A549 (cell line): ENCODE data around the gene STMN3. TPM values are rescaled to one million over a fixed set of nuclear protein-coding genes. Genes with fewer than 3 reads are reported as not detected.
A peak's percentile ranks its signal among the peaks of the same experiment; 100 is the strongest.

Source experiments
- ATAC-seq, 2 experiments: fragments of 200-7000 bp in 1 of 2; fragments of >200 bp in 1 of 2; cut with Nextera tagmentation in 1 of 2; cut with Tn5 transposase in 1 of 2; 3 replicates each; pipeline versions ENCODE4 v1.8.0 to v1.9.1; 2018 to 2020; ENCODE audit warnings: mild to moderate bottlenecking in 1 of 2, moderate library complexity in 1 of 2
- CTCF ChIA-PET: fragments of 300-600 bp; sonication (Branson Sonifier 250); formaldehyde crosslinking; extraction: SDS; loops from one replicate; lab custom pipeline; 2021; ENCODE audit warnings: antibody characterized with exemption, inconsistent platforms; lab: Yijun Ruan, JAX
- POLR2A ChIA-PET: fragments of 350-600 bp; formaldehyde crosslinking; extraction: SDS; loops from one replicate; lab custom pipeline; 2021; ENCODE audit warnings: antibody characterized with exemption, inconsistent platforms; lab: Yijun Ruan, JAX
- DNase-seq, 2 experiments: peaks; one replicate each; pipeline versions ENCODE4 v3.0.0 to v3.0.0-alpha.2; 2011 to 2016; ENCODE audit warnings: low read depth in 1 of 2, low spot score in 1 of 2
- FAIRE-seq: peaks from 2 replicates; lab custom pipeline; 2011; peaks lifted over from hg19 to GRCh38; lab: Jason Lieb, UNC
- H3K27ac ChIP-seq, 2 experiments: fragments of >200 bp; sonication (Bioruptor Twin); formaldehyde crosslinking; 3 replicates each; pipeline ENCODE4 v1.5.1; 2016 to 2017
- H3K4me1 ChIP-seq: fragments of >200 bp; sonication (Bioruptor Twin); formaldehyde crosslinking; 3 replicates; pipeline ENCODE4 v1.6.1; 2016
- H3K4me2 ChIP-seq: fragments of >200 bp; sonication (Bioruptor Twin); formaldehyde crosslinking; 3 replicates; pipeline ENCODE4 v1.6.1; 2016
- H3K4me3 ChIP-seq: fragments of >200 bp; sonication (Bioruptor Twin); formaldehyde crosslinking; 3 replicates; pipeline ENCODE4 v1.5.1; 2016
- H3K9me3 ChIP-seq: fragments of >200 bp; sonication (Bioruptor Twin); formaldehyde crosslinking; 3 replicates; pipeline ENCODE4 v1.6.1; 2016
- ATOH8 ChIP-seq: fragments of 250-450 bp; sonication (Bioruptor Pico); IDR thresholded peaks from 2 replicates; pipeline ENCODE4 v1.5.0; 2020; ENCODE audit warnings: low read depth, mild to moderate bottlenecking, moderate library complexity
- BCL3 ChIP-seq: fragments of >200 bp; sonication (Bioruptor Twin); formaldehyde crosslinking; IDR thresholded peaks from 3 replicates; pipeline ENCODE4 v1.6.1; 2016
- BHLHE40 ChIP-seq: IDR thresholded peaks from 2 replicates; pipeline ENCODE4 v1.6.1; 2012; ENCODE audit warnings: low read depth, low read length, inconsistent platforms
- CHD4 ChIP-seq: fragments of 200-600 bp; sonication (generic); IDR thresholded peaks from 2 replicates; pipeline ENCODE4 v1.6.1; 2016; ENCODE audit warnings: antibody characterized with exemption, mild to moderate bottlenecking, borderline replicate concordance
- E2F6 ChIP-seq: IDR thresholded peaks from 2 replicates; pipeline ENCODE4 v1.6.1; 2012; ENCODE audit warnings: low read depth, borderline replicate concordance
- EHF ChIP-seq: fragments of 250-450 bp; sonication (Bioruptor Pico); IDR thresholded peaks from 2 replicates; pipeline ENCODE4 v1.5.0; 2020; ENCODE audit warnings: mild to moderate bottlenecking
- EHMT2 ChIP-seq: fragments of 200-600 bp; sonication (generic); IDR thresholded peaks from 2 replicates; pipeline ENCODE4 v1.6.1; 2016; ENCODE audit warnings: antibody characterized with exemption, low read depth, mild to moderate bottlenecking, moderate library complexity
- ESRRA ChIP-seq: fragments of 150-350 bp; IDR thresholded peaks from 2 replicates; pipeline ENCODE4 v1.6.1; 2014; ENCODE audit warnings: mild to moderate bottlenecking, low read length, borderline replicate concordance
- FOSL2 ChIP-seq, 2 experiments: fragments of 450-650 bp in 1 of 2; fragments of >200 bp in 1 of 2; sonication (Bioruptor Twin) in 1 of 2; formaldehyde crosslinking; IDR thresholded peaks; 2 replicates each; pipeline versions ENCODE4 v1.5.0 to v1.6.1; 2016 to 2020; ENCODE audit warnings: mild to moderate bottlenecking in 1 of 2, moderate library complexity in 1 of 2
- HEYL ChIP-seq: fragments of 250-450 bp; sonication (Bioruptor Pico); IDR thresholded peaks from 2 replicates; pipeline ENCODE4 v1.8.0; 2021; ENCODE audit warnings: mild to moderate bottlenecking, moderate library complexity
- MAZ ChIP-seq: fragments of 150-350 bp; IDR thresholded peaks from 2 replicates; pipeline ENCODE4 v1.6.1; 2014; ENCODE audit warnings: antibody characterized with exemption, low read depth, low read length, borderline replicate concordance
- NPAS2 ChIP-seq: fragments of 250-450 bp; sonication (Bioruptor Pico); IDR thresholded peaks from 2 replicates; pipeline ENCODE4 v1.8.0; 2022; ENCODE audit warnings: mild to moderate bottlenecking, moderate library complexity, borderline replicate concordance
- NR3C1 ChIP-seq: fragments of >200 bp; sonication (Bioruptor Twin); formaldehyde crosslinking; IDR thresholded peaks from 3 replicates; pipeline ENCODE4 v1.6.1; 2017
- POLR2A ChIP-seq: IDR thresholded peaks from 2 replicates; pipeline ENCODE4 v1.6.1; 2012; ENCODE audit warnings: mild to moderate bottlenecking, low read length
- SMC3 ChIP-seq: fragments of >200 bp; sonication (Bioruptor Twin); formaldehyde crosslinking; IDR thresholded peaks from 3 replicates; pipeline ENCODE4 v1.6.1; 2018; ENCODE audit warnings: inconsistent platforms
- TFCP2L1 ChIP-seq: fragments of 250-450 bp; sonication (Bioruptor Pico); IDR thresholded peaks from 2 replicates; pipeline ENCODE4 v1.5.0; 2021; ENCODE audit warnings: mild to moderate bottlenecking
- USF2 ChIP-seq: fragments of 450-650 bp; IDR thresholded peaks from 2 replicates; pipeline ENCODE4 v1.6.1; 2014; ENCODE audit warnings: antibody characterized with exemption
- ZSCAN20 ChIP-seq: fragments of 250-450 bp; sonication (Bioruptor Pico); IDR thresholded peaks from 2 replicates; pipeline ENCODE4 v1.8.0; 2022; ENCODE audit warnings: mild to moderate bottlenecking, moderate library complexity
- WGBS: methylation state at CpG from one replicate; pipeline ENCODE4 v1.1.6; 2017; ENCODE audit errors: missing lambda C conversion rate; 5-methylcytosine and 5-hydroxymethylcytosine counted together
- polyA plus RNA-seq, 4 experiments: library from polyadenylated mRNA; depleted of rRNA in 3 of 4; stranded (reverse); fragments of >200 nt; fragmentation: RNase III in 1 of 4; extraction: RNeasy Plus Mini Kit Qiagen cat#74134 plus additional on column Dnase treatment in 1 of 4; gene quantifications; 2 replicates in 3 of 4; 3 replicates in 1 of 4; pipeline ENCODE4 v1.2.3, GENCODE V29; 2011 to 2017

Gene STMN3
- polyA plus RNA-seq, 2 of the 4 experiments (the other 2 are of a cell fraction), result 2.8 to 3.2 TPM

GRCh38 chr20:63655249-63655648, 2.0 kb upstream of the STMN3 start:
- no peak overlapping the region for H3K4me2 ChIP-seq
- FAIRE-seq, result no peak
- TF ChIP-seq TFCP2L1 (no peak), FOSL2 (IDR thresholded peaks at IDR 0.05) (no peak), FOSL2 (CRISPR knock-in tag; IDR thresholded peaks at IDR 0.05) (no peak), ATOH8 (CRISPR knock-in tag) (no peak), NPAS2 (CRISPR knock-in tag) (no peak), EHF (CRISPR knock-in tag) (no peak), CHD4 (no peak), HEYL (CRISPR knock-in tag) (no peak), MAZ (no peak), POLR2A (no peak; the same call in 1 of the 2 replicates), NR3C1 (no peak), E2F6 (no peak)
- H3K27ac ChIP-seq, result no peak overlapping the region
- ChIA-PET CTCF (no interaction called here), POLR2A (no interaction called here)
- DNase-seq, result no peak
- H3K9me3 ChIP-seq, result no peaks in the 10 kb centered on the region
- 59% methylated on average over 4 of the region's 4 CpGs for WGBS
- no peak overlapping the region for H3K4me3 ChIP-seq
- peaks cover 20% of the 10 kb centered on the region for H3K4me1 ChIP-seq
- ATAC-seq, result no peak

- no peak for TF ChIP-seq USF2
- no peak for TF ChIP-seq EHMT2
- no peak overlapping the region; a peak in 1 of 6 replicates for H3K27ac ChIP-seq
- 80% methylated on average over 11 of the region's 15 CpGs for WGBS
- no peak for ATAC-seq
- DNase-seq, result no peak
- no peak for FAIRE-seq
- H3K4me3 ChIP-seq, result peak overlapping the region; percentile 56; the same call in 1 of the 3 replicates
- H3K4me2 ChIP-seq, result peak overlapping the region; percentile 99
- peaks cover 15% of the 10 kb centered on the region for H3K4me1 ChIP-seq
- ChIA-PET CTCF (no interaction called here), POLR2A (no interaction called here)
- no peaks in the 10 kb centered on the region for H3K9me3 ChIP-seq
Measured at GRCh38 chr20:63653974-63654668, 897 bp upstream of the STMN3 start.

- Histone ChIP-seq H3K4me1 (peaks cover 14% of the 10 kb centered on the region), H3K27ac (peak overlapping the region in 1 of 2 experiments; percentile 70; a peak in 4 of 6 replicates), H3K4me3 (peak overlapping the region; percentile 56), H3K4me2 (peak overlapping the region; percentile 99), H3K9me3 (no peaks in the 10 kb centered on the region)
- no peak for FAIRE-seq
- TF ChIP-seq ZSCAN20, result no peak
- TF ChIP-seq BHLHE40, result no peak
- no peak for TF ChIP-seq NPAS2 (CRISPR knock-in tag)
- TF ChIP-seq SMC3, result no peak
- no peak for TF ChIP-seq BCL3
- TF ChIP-seq ESRRA, result no peak
- DNase-seq, result no peak
- CTCF ChIA-PET, result interaction anchor here (0.8 kb wide), 1 partner anchor 322 kb away, joined by 3 read pairs; no protein-coding TSS in a partner anchor
- POLR2A ChIA-PET, result interaction anchor here (2.2 kb wide), 1 partner anchor 10 kb away, joined by 7 read pairs; no protein-coding TSS in a partner anchor
- 16% methylated on average over 37 of the region's 91 CpGs for WGBS
- peak in 1 of 2 experiments; percentile 13; a peak in 2 of 6 replicates for ATAC-seq
Measured at GRCh38 chr20:63652192-63652980, 838 bp downstream of the STMN3 start.
